ENCODE measurements around the gene KCNMA1.
A peak's percentile ranks its signal among the peaks of the same experiment; 100 is the strongest.

Gene KCNMA1

GRCh38 chr10:77289027-77289501 is 348.5 kb downstream of the KCNMA1 start:
- DNase-seq, result no peak

GRCh38 chr10:77287647-77288120 is 349.9 kb downstream of the KCNMA1 start:
- no peak for DNase-seq

- no peak for DNase-seq
Measured at GRCh38 chr10:77286531-77287508, 350.8 kb downstream of the KCNMA1 start.

GRCh38 chr10:77285529-77286182 is 352.0 kb downstream of the KCNMA1 start:
- no peak for DNase-seq

GRCh38 chr10:77284797-77285196 is 352.8 kb downstream of the KCNMA1 start:
- no peak for DNase-seq

- DNase-seq, result no peak
Measured at GRCh38 chr10:77283326-77283725, 354.3 kb downstream of the KCNMA1 start.

GRCh38 chr10:77282163-77282562 is 355.4 kb downstream of the KCNMA1 start:
- DNase-seq, result no peak

- DNase-seq, result no peak
Measured at GRCh38 chr10:77281719-77282118, 355.9 kb downstream of the KCNMA1 start.

- no peak for DNase-seq
Measured at GRCh38 chr10:77279207-77279606, 358.4 kb downstream of the KCNMA1 start.

- DNase-seq, result peak; percentile 87
Measured at GRCh38 chr10:77274046-77274795, 363.4 kb downstream of the KCNMA1 start.

GRCh38 chr10:77269163-77269562 is 368.4 kb downstream of the KCNMA1 start:
- DNase-seq, result no peak

- no peak for DNase-seq
Measured at GRCh38 chr10:77268721-77269120, 368.9 kb downstream of the KCNMA1 start.

- DNase-seq, result peak; percentile 21
Measured at GRCh38 chr10:77267703-77268675, 369.6 kb downstream of the KCNMA1 start.

- DNase-seq, result no peak
Measured at GRCh38 chr10:77266242-77266641, 371.4 kb downstream of the KCNMA1 start.

- no peak for DNase-seq
Measured at GRCh38 chr10:77264527-77264926, 373.1 kb downstream of the KCNMA1 start.

GRCh38 chr10:77264107-77264506 is 373.5 kb downstream of the KCNMA1 start:
- no peak for DNase-seq

GRCh38 chr10:77263700-77264099 is 373.9 kb downstream of the KCNMA1 start:
- DNase-seq, result no peak

GRCh38 chr10:77261146-77261545 is 376.5 kb downstream of the KCNMA1 start:
- DNase-seq, result no peak

- DNase-seq, result no peak
Measured at GRCh38 chr10:77259171-77259874, 378.3 kb downstream of the KCNMA1 start.

GRCh38 chr10:77256346-77256745 is 381.3 kb downstream of the KCNMA1 start:
- no peak for DNase-seq

GRCh38 chr10:77253556-77254064 is 384.0 kb downstream of the KCNMA1 start:
- DNase-seq, result no peak
